Activated B cell treated with CpG ODN at 0.5 μM for 24 hours (primary cell): Measurements from ENCODE around the gene UBA7. TPM values are rescaled to one million over a fixed set of nuclear protein-coding genes. Genes with fewer than 3 reads are reported as not detected.

Source experiments
- ATAC-seq: fragments of 200-7000 bp; cut with Tn5 transposase; one replicate; pipeline ENCODE4 v1.10.0; 2021; ENCODE audit warnings: low read depth, mild to moderate bottlenecking, moderate library complexity
- CTCF ChIA-PET: fragments of 350-600 bp; sonication (Branson Sonifier 250); formaldehyde crosslinking; loops from one replicate; lab custom pipeline; 2021; ENCODE audit warnings: antibody characterized with exemption; lab: Charles Lee
- POLR2A ChIA-PET: fragments of 350-600 bp; sonication (Branson Sonifier 250); formaldehyde crosslinking; loops from one replicate; lab custom pipeline; 2021; ENCODE audit warnings: antibody characterized with exemption; lab: Charles Lee
- DNase-seq: peaks from one replicate; pipeline ENCODE4 v3.0.0; 2022
- H3K27ac Mint-ChIP-seq: one replicate; pipeline ENCODE4 v1.8.0; 2020; ENCODE audit warnings: mixed read lengths
- H3K27me3 Mint-ChIP-seq: one replicate; pipeline ENCODE4 v1.8.0; 2021; ENCODE audit warnings: mixed read lengths
- H3K36me3 Mint-ChIP-seq: one replicate; pipeline ENCODE4 v1.8.0; 2021; ENCODE audit warnings: low read depth, mixed read lengths
- H3K4me1 Mint-ChIP-seq: one replicate; pipeline ENCODE4 v1.8.0; 2021; ENCODE audit warnings: mixed read lengths
- H3K4me3 Mint-ChIP-seq: one replicate; pipeline ENCODE4 v1.8.0; 2020; ENCODE audit warnings: mild to moderate bottlenecking, mixed read lengths
- H3K9me3 Mint-ChIP-seq: one replicate; pipeline ENCODE4 v1.8.0; 2020; ENCODE audit warnings: mixed read lengths
- intact Hi-C: fragments of 100-400 bp; cut with micrococcal nuclease; formaldehyde crosslinking; loops from one replicate; pipeline ENCODE4 v1.15.1; 2024
- total RNA-seq: library from RNA; stranded (reverse); gene quantifications from 2 replicates; pipeline ENCODE4 v1.2.3, GENCODE V29; 2022
- TF ChIP-seq, protein P1 (sequence below): fragments of 200-600 bp; IDR thresholded peaks from one replicate; pipeline ENCODE4 v1.8.0; 2022; ENCODE audit warnings: antibody characterized with exemption, mild to moderate bottlenecking

UBA7 gene, protein sequence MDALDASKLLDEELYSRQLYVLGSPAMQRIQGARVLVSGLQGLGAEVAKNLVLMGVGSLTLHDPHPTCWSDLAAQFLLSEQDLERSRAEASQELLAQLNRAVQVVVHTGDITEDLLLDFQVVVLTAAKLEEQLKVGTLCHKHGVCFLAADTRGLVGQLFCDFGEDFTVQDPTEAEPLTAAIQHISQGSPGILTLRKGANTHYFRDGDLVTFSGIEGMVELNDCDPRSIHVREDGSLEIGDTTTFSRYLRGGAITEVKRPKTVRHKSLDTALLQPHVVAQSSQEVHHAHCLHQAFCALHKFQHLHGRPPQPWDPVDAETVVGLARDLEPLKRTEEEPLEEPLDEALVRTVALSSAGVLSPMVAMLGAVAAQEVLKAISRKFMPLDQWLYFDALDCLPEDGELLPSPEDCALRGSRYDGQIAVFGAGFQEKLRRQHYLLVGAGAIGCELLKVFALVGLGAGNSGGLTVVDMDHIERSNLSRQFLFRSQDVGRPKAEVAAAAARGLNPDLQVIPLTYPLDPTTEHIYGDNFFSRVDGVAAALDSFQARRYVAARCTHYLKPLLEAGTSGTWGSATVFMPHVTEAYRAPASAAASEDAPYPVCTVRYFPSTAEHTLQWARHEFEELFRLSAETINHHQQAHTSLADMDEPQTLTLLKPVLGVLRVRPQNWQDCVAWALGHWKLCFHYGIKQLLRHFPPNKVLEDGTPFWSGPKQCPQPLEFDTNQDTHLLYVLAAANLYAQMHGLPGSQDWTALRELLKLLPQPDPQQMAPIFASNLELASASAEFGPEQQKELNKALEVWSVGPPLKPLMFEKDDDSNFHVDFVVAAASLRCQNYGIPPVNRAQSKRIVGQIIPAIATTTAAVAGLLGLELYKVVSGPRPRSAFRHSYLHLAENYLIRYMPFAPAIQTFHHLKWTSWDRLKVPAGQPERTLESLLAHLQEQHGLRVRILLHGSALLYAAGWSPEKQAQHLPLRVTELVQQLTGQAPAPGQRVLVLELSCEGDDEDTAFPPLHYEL
- 216 and 237 TPM in 2 replicates for total RNA-seq

GRCh38 chr3:49813497-49814174 is at the start of gene UBA7:
TSS of gene UBA7 (minus strand) at chr3:49813953. CDS start at chr3:49813787, 166 bp downstream.
- Mint-ChIP-seq H3K9me3 (no peaks in the 10 kb centered on the region), H3K4me3 (peak within 1 kb of the TSS; percentile 94), H3K36me3 (peaks cover 35% of the 10 kb centered on the region), H3K27me3 (no peaks in the 10 kb centered on the region), H3K4me1 (peaks cover 51% of the 10 kb centered on the region), H3K27ac (peak within 1 kb of the TSS; percentile 97)
- TF ChIP-seq, protein P1, sequence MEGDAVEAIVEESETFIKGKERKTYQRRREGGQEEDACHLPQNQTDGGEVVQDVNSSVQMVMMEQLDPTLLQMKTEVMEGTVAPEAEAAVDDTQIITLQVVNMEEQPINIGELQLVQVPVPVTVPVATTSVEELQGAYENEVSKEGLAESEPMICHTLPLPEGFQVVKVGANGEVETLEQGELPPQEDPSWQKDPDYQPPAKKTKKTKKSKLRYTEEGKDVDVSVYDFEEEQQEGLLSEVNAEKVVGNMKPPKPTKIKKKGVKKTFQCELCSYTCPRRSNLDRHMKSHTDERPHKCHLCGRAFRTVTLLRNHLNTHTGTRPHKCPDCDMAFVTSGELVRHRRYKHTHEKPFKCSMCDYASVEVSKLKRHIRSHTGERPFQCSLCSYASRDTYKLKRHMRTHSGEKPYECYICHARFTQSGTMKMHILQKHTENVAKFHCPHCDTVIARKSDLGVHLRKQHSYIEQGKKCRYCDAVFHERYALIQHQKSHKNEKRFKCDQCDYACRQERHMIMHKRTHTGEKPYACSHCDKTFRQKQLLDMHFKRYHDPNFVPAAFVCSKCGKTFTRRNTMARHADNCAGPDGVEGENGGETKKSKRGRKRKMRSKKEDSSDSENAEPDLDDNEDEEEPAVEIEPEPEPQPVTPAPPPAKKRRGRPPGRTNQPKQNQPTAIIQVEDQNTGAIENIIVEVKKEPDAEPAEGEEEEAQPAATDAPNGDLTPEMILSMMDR: no peak
- peak; percentile 90 for ATAC-seq
- ChIA-PET POLR2A (interaction anchor here (0.6 to 9.8 kb wide), 9 partner anchors 9 to 90 kb away, joined by 3 to 138 read pairs (median 6); partner anchors contain the start of genes GMPPB, INKA1 and IP6K1), CTCF (interaction anchor here (0.8 to 2.0 kb wide), 4 partner anchors 10 to 31 kb away, joined by 3 to 24 read pairs (median 10); partner anchors contain the start of gene INKA1)
- DNase-seq: peak; percentile 35
- intact Hi-C loops: loop anchor here (1.0 kb wide), 1 partner anchor 8 kb away; no protein-coding TSS in a partner anchor

DNA sequence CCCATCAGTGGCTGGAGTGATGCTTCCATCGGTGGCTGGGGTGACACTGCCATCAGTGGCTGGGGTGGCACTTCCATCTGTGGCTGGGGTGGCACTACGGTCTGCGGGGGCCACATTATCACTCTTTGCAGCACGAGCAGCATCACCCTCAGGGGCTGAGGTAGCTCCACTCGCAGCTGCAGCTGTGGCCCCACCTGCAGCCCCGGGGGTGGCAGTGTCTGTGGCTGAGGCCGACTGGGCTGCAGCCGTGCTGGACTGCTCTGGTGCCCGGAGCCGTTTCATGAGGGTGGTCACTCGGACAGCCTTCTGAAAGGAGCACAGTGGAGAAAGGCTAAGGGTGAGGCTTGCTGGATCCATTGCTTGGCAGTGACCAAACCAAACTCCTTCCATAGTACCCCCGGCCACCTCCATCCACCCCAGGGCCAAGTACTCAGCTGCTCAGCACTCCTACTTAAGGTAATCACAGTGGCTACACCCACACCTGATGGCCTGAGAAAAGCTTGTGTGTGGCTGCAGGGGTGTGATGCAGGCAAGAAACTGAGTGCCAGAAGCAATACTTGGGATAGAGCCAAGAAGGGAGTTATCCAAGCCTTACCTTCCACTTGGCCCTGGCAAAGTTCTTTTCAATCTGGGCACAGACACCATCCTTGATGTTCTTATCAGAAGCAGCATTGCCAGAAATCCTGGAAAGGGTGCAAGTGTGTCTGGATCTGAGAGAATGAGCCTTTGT is 46.0 kb upstream of the UBA7 start:
- no peak for ATAC-seq
- intact Hi-C loops: no loop called here
- no peaks in the 10 kb centered on the region for H3K9me3 Mint-ChIP-seq

DNA sequence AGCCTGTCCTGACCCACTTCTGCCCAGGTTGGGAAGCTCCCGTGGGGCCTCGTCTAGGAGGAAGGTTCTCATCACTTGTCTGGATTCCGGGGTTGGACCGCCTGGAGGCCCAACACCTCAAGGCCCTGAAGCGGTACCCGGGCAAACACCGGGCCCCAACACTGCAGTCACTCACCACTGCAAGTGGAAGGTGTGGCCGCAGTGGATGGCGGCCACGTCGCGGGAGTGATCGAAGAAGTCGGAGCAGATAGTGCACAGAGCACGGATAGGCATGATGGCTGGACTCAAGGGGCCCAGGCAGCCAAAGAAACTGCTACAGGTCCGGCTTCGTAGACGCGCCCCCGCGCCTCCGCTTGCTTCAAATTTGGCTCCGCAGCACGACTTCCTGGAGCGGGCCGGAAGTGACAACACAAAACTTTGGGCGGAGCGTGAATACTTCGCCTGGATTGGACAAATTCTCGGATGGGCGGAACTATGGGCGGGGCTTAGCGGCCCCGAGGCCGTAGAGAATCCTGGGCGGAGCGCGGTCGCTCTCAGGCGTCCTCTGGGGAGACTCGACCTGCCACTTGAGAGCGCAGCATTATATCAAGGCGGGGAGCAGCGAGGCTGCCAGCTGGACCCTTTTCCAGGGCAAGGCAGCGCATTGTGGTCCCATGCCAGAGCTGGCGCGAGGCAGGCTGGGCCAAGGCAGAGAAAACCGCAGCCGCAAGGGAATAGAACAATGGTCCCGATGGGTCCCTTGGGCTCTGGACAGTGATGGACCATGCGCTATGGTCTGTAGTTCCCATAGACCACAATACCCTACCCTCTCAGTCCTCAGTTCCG is 42.6 kb upstream of the UBA7 start, which contains the start of gene TRAIP:
TRAIP (minus strand) TSS at position 384 of the 825 bp plus-strand sequence; CDS start at position 273, 111 bp downstream.
- Mint-ChIP-seq H3K4me3 (peak within 1 kb of the TSS; percentile 86), H3K4me1 (peaks cover 15% of the 10 kb centered on the region), H3K36me3 (peaks cover 3% of the 10 kb centered on the region), H3K9me3 (no peaks in the 10 kb centered on the region), H3K27ac (peak within 1 kb of the TSS; percentile 80), H3K27me3 (peaks cover 3% of the 10 kb centered on the region)
- TF ChIP-seq, protein P1: no peak
- intact Hi-C loops: loop anchor here (1.0 to 2.0 kb wide), 6 partner anchors 46 to 298 kb away; partner anchors contain the start of genes INKA1, IP6K1, MON1A and MST1R
- CTCF ChIA-PET: interaction anchor here (0.9 kb wide), 1 partner anchor 17 kb away, joined by 4 read pairs; no protein-coding TSS in a partner anchor
- DNase-seq (peak; percentile 94), ATAC-seq (peak; percentile 100)
- POLR2A ChIA-PET: interaction anchor here (0.6 to 1.2 kb wide), 4 partner anchors 42 to 133 kb away, joined by 3 read pairs; partner anchors contain the start of genes GMPPB and IP6K1

More for the DNA sequence above, 46.0 kb upstream of the UBA7 start:
- POLR2A ChIA-PET: no interaction called here
- no peak for DNase-seq
- peaks cover 14% of the 10 kb centered on the region for H3K27me3 Mint-ChIP-seq
- CTCF ChIA-PET: interaction anchor here (1.1 kb wide), 1 partner anchor 21 kb away, joined by 3 read pairs; no protein-coding TSS in a partner anchor
- H3K36me3 Mint-ChIP-seq: peaks cover 3% of the 10 kb centered on the region
- TF ChIP-seq, protein P1: no peak
- no peak overlapping the region for H3K4me3 Mint-ChIP-seq
- H3K27ac Mint-ChIP-seq: no peak overlapping the region
- H3K4me1 Mint-ChIP-seq: peaks cover 15% of the 10 kb centered on the region
